ENCODE data around the gene TULP1.

The TULP1 gene

DNA sequence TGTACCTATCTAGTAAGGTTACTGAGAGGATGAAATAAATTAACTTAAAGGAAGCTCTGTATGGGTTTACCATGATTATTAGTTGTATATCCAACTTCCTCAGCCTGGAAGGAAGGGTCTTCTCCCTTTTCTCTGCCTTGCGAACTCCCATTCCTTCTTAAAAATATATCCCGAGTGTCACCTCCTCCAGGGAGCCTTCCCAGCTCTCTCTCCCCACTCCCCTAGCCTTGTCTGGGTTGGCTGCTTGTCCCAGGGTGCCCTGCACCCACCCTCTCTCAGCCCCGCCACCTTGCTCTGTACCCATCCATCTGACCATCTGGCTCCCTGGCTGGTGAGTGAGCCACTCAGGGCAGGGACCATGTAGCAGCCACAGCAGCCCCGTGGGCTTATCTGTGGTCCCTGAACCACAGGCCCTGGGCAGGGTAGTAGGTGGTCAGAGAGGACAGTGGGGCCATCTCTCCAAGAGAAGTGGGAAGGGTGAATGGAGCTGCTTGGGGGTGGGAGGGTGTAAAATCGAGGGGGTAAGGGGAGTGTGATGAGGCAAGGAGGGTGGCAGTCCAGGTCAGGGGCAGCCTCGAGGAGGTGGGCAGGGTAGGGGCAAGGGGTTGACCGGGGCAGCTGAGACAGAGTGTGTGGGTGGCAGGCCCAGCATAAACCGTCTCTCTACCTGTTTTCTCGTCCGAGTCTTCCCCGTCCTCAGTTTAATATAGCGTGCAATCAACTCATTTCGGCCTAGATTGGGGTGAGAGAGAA, 28.6 kb downstream of the TULP1 start:
- no peak for DNase-seq (ENCODE audit: low read depth)

DNA sequence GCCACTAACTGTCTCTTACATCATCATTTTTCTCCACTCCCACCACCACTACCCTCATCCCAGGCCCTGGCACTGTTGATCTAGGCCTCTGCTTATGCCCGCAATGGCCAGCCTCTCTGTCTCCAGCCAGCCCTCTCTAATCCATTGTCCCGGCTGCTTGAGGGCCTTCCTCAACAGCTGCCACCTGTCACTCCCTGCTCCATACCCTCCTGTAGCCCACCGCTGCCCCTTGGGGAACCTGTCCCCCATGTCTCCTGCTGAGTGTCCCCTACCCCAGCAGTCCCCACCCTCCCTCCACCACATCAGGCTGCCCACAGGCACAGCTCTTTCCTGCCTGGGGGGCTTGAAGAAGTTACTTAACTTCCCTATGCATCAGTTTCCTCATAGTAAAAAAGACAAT, 29.2 kb downstream of the TULP1 start:
- DNase-seq (ENCODE audit: low read depth): no peak

DNA sequence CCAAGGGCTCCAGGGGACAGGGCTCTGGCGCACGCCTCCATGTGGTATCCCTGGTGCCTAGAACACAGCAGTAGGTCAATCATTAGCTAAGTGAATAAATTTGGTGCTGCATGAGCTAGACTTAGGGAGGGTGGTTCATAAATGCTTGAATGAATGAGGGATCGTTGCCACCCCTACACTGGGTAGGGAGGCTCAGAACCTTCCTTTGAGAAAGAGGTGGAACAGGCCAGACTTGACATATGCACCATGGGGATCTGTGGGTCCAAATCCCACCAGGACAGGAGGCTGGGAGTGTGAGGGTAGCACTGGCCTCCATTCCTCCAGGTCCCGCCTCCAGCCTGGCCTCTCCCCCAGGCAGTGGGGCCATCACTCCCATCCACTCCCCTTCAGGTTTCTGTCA, 29.6 kb downstream of the TULP1 start:
- DNase-seq (ENCODE audit: low read depth): no peak

DNA sequence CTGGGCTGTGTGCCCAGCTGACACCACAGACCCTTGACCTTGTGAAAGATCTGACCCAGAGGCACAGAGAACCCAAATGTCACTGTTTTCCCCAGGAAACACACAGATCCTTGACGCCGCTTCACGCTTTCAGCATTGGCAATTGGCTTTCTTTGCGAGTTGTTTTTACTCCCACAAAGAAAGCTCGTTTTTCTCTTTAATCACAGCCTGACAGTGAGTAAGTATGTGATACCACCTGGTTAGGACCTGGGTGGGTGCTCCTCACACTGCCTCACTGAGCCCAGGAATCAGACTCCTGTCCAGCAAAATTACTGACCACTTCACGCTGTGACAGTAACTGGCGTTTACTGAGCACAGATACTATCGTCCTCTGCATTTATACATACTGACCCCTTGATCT, 31.5 kb downstream of the TULP1 start:
- DNase-seq (ENCODE audit: low read depth): no peak

DNA sequence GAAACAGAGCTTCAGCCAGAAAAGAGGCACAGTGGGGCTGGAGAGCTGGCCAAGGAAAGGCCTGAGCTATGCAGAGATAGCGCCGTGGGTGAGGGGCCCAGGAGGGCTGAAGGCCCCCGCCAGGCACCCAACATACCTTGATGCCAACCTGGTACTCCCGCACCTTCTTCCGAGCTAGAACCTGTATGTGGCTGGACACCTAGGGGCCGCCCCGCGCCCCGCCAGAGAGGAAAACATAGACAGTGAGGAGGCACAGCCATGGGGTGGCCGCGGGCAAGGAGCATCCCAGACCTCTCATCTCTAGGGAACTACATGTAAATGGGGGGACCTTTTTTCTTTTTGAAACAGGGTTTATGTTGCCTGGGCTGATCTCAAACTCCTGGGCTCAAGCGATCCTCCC, 32.5 kb downstream of the TULP1 start:
- DNase-seq (ENCODE audit: low read depth): no peak

DNA sequence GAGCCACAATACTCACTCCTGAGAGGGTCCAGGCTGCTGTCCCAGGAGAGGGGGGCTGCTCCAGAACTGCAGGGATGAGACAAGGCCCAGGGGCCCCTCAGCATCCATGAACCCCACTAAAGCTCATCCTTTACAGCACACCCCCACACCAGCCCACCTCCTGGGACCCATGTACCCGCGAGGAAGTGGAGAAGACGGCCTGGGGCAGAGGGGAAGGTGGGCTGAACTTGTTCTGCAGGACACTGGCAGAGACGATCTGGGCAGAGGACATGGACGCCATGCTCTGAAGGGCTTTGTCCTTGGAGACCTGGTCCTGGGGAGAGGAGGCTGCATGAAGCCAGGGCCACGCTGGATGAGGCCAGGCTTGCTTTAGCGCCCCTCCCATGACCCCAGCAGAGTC, 34.4 kb downstream of the TULP1 start:
- no peak for DNase-seq (ENCODE audit: low read depth)

DNA sequence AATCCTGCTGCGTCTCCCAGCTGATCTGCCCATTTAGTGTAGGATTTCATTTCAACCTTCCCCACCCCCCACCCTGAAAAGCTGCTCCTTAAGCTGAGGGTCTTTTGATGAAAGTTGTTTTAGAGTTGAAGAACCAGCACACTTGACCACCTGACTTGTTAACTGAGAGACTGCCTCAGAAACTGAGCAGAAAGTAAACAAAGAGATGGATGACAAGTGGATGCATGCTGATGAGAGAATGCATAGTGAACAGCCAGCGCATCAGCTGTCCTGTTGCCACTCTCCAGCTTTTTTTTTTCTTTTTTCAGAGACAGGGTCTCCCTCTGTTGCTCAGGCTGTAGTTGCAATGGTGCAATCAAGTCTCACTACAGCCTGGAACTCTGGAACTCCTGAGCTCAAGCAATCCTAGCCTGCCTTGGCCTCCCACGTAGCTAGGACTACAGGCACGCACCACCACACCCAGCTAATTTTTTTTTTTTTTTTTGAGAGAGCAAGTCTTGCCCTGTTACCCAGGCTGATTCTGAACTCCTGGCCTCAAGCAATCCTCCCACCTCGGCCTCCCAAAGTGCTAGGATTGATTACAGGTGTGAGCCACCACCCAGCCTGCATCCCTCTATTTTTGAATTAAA, 35.0 kb downstream of the TULP1 start:
- DNase-seq (ENCODE audit: low read depth): no peak

DNA sequence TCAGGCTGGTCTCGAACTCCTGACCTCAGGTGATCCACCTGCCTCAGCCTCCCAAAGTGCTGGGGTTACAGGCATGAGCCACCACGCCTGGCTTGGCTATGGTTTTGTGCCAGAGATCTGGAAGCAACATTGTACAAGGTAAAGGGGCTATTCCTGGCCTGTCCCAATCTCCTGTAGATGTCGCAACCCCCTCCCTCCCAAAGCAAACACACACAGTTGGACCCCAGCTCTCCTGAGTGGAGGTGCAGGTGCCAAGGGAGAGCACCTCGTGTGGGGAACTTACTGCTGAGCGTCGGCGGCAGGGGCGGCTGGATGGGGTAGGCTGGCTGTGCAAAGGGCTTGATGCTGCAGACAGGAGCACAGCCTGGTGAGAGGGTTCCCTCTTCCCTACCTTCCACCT, 35.7 kb downstream of the TULP1 start:
- no peak for DNase-seq (ENCODE audit: low read depth)

DNA sequence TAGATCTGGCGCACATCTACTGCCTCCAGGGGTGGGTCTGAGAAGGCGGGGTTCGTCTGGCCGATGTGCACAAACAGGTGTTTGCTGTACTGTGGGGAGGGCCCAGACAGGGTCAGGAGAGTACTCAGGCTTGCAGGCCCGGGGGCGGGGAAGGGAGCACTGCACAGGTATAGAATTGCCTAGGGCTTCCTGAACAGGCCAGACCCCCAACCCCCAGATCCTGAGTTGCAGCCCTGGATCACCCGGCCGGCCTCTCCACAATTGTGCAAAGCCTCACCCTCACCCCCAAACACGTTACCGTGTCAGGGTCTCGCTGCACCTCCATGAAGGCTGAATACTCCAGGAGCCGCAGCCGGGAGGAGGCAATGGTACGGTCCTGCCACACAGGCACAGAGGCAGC, 36.7 kb downstream of the TULP1 start:
- DNase-seq (ENCODE audit: low read depth): no peak

DNA sequence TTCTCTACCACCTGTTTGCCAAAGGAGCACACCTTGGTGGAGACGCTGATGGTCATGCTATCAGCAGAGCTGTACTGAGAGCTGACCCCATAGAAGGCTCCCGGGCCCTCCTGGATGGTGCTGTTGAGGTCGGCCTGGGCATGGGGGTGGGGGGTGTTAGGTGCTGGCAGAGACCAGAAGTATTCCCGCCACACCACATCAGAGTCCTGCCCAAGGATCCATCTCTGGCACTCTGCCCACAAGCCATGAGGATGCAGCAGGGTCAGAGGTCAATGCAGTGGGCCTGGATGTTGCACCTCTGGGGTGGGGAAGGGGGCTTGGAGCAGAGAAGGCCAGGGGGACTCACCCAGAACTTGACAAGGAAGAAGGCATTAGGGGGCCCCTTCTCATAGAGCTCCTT, 37.1 kb downstream of the TULP1 start:
- no peak for DNase-seq (ENCODE audit: low read depth)

DNA sequence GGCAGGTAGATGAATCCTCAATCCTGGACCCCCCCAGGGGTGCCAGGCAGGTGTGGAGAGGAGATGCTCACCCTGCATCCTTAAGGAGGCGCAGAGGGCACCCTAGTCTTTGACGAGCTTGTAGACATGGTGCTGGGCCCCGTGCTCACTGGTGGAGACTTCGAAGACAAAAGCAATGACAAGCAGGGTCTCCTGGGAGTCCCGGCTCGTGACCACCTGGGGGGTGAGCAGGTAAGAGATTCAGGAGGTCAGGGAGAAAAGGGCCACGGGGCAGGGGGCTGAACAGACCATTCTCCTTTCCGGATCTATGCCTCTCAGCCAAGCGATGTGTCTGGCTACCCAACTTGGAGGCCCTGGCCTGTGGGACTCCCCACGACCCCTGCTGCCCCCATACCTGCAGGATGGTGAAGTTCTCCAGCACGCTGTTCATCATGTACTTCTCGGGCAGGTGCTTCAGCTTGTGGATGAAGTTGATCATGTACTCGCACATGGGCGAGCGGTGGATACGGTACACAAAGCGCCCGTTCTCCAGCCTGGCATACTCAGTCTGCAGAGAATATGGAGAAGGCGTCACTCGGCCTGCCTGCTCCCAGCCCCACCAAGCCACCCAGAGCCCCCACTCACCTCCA, 37.6 kb downstream of the TULP1 start:
- DNase-seq (ENCODE audit: low read depth): no peak

DNA sequence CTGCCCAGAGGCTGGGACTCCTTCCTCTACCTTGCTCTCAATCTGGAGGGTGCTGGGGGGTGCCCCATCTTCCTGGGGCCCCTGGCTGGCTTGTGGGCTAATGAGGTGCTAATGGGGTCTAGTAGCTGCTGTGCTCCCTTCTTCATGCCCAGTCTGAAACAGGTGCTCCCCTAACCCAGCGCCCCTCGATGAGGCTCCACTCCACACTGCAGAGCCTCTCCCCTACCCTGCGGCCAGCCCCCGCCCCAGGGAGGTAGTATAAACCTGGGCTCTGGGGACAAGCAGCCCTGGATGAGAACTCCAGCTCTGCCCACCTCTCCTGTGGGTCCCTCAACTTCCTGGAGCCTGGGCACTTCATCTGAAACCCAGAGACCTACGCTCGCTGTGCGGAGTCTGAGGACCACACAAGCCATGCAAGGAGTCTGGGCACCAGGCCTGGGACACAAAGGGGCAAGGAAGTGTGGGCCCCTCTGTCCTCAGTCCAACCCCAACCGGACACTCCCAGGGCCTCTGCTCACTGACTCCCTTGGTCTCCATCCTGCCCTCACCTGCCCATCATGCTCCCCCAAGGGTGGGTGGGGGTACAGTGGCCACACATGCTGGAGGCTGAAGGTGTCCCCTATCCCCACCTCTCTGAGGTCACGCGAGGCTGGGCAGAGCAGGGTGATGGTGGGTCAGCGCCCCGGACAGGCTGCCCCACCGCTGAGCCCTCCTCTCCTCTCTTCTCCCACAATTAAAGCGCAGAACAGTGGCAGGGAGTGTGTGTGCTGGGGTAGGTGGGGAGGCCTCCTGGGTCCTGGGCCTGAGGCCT, 38.4 kb downstream of the TULP1 start:
- no peak for DNase-seq (ENCODE audit: low read depth)

DNA sequence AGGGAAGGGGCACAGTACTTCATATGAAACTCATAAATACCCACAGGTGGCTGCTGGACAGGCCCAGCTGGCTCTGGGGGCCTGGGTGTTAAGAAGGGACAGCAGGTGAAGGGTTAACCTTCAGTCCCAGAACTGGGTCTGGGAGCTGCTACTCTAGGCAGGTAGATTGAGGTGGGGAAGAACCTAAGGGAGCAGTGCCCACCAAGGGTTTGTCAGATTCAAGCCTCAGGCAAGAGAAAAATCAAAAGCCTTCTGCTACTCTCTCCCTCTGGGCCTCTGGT, 38.9 kb downstream of the TULP1 start:
- DNase-seq (ENCODE audit: low read depth): no peak

DNA sequence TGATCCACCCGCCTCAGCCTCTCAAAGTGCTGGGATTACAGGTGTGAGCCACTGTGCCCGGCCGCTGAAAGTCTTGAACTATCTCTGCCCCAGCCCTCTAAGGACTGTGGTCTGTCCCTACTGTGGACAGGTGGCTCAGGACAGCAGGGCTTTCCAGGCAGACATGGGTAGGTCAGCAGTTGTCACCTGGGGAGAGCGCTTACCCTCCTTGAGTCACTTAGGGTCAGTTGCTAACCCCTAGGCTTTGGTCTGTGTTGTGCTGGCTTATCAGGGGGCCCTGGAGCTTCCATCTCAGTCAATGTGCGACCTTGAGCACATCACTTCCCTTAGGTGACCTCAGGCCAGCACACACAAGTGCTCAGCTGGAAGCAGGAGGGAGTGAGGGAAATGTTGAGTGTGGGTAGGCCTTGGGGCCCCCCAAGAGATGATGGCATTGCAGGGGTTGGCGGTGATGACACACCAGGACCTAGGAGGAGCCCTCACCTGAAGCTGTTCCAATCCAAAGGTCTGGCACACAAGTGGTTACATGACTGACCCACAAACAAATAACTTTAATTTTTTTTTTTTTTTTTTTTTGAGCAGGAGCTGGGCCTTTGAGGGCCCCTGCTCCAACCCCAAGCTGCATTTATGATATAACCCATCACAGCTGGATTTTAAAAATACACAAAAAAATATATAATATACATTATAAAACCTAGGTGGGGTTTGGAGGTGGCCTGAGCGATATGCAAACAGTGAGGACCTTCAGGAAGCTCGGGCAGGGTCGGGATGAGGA, 39.4 kb downstream of the TULP1 start:
- DNase-seq (ENCODE audit: low read depth): no peak

DNA sequence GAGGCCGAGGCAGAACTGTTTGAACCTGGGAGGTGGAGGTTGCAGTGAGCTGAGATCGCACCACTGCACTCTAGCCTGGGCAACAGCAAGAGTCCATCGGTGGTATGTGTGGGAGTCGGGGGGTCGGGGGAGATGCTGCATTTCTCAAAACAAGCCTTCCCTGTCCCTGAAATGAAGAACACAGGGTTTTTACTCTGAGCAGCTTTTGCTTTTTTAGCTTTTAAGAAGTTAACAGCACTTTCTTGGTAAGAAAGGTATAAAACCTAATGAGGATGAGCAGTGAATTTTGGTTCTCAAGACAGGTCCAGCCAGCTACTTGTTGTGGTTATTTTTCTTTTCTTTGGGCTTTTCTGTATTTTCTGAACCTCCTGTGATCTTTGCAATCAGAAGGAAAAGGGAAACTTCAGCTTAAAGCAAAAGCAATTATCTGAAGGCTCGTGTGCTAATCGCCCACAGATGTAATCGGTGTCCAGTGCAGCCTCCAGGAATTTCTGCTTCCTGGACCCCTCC, 40.8 kb downstream of the TULP1 start:
- no peak for DNase-seq (ENCODE audit: low read depth)

DNA sequence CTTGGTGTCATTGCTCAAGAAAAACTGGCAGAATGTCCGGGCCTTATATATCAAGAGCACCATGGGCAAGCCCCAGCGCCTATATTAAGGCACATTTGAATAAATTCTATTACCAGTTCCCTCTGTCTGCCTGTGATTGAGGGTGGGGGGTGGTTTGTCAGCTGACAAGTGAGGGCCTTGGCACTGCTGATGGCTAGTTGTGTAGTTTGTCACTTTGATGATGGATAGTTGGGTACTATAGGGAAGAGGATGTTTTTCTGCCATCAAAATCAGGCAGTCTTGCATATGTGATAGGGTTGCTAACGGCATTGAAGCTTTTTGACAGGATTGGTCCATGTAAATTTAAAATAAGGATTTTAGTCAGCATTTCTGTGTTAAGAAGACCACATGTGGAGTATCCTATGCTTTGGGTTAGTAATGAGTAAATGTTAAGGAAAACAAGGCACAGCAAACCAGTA, 42.0 kb downstream of the TULP1 start:
- DNase-seq (ENCODE audit: low read depth): no peak

DNA sequence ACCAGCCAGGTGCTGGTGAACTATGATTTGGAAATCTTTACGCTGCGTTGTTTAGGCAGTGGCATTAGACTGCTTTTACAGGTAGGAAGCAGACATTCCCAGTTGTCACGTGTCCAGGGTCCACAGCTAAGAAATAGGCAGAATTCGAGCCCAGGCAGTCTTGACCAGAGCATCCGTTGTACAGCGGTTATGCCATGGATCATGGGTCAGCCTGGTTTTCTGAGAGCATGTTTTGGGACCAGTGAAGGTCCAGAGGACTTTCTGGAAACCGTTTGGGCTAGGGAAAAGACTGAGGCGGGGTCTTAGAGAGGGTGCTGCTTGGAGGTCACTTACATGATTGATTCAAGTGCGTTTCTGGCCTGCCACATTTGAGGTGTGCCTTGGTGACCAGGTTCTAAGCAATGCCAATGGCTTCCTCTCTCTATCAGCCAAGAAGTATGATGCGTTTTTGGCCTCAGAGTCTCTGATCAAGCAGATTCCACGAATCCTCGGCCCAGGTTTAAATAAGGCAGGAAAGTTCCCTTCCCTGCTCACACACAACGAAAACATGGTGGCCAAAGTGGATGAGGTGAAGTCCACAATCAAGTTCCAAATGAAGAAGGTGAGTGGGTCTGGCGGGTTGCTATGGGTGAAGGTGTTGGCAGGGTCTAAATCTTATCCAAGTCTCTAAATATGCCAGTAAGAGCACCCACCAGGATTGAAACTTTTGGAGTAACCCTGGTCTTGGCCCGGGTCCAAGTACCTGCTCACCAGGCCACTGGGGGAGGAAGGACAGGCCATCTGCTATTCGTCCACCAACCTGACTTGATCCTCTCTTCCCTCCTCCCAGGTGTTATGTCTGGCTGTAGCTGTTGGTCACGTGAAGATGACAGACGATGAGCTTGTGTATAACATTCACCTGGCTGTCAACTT, 42.7 kb downstream of the TULP1 start:
- no peak for DNase-seq (ENCODE audit: low read depth)

DNA sequence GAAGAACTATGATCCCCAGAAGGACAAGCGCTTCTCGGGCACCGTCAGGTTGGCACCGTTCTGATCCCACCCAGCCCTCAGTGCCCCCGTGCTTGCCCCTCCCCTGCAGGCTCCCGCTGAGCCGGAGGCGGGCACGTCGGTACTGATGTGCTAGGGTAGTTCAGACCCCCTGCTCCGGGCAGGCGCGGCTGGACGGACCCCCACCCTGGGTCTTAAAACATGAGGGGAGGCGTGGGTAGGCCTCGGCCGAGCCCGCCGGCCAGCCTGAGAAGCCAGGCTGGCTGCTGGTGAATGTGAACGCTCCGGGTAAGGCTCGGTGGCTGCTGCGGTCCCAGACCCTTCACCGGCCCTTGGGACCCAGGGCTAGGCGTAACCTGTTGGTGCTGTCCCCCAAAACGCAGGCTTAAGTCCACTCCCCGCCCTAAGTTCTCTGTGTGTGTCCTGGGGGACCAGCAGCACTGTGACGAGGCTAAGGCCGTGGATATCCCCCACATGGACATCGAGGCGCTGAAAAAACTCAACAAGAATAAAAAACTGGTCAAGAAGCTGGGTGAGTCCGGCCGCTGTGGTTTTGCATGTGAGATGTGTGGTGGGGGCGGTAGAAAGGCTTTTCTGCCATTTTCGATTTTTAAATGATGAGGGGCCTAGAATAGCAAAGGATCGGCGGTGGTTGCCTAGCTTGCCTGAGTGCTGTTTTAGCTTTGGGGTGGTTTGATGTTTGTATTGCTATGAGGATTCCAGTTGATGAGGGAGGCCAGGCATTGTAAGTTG, 43.5 kb downstream of the TULP1 start:
- no peak for DNase-seq (ENCODE audit: low read depth)

DNA sequence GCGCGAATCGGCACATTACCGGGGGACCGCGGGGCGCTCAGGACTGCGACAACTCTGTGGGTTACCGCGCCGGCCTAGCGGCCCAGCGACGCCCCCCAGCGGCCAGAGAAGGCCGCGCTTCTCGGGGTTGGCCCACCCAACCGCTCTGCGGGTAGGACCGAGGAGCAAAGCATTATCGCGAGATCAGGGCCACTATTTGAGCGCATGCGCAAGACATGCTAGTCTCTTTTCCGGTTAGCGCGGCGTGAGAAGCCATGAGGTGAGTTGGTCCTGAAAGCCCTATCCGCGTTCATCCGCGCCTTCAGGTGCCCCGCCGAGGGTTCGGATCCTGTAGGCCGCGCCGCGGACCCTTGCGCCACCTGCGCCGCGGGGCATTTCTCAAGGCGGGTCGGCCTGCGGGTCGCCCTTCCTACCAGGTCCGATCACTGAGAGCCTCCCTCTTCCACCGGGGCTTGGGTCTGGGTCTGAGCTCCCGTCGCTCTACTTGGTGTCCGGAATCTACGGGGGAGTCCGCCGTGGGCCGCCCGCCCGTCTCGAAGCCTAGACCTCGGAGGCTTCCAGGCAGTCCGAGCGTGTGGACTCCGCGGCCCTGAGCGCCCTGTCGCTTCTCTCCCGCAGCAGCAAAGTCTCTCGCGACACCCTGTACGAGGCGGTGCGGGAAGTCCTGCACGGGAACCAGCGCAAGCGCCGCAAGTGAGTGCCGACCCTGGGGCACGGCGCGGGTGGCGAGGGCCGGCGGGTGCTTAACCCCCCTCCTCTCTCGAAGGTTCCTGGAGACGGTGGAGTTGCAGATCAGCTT, 44.3 kb downstream of the TULP1 start, which contains the start of gene RPL10A:
Gene RPL10A (plus strand): TSS at position 221 of the 799 bp plus-strand sequence. CDS start 34 bp downstream, at position 255.
- peak; percentile 92 for DNase-seq (ENCODE audit: low read depth)

Data from amniotic epithelial cell (primary cell).